ENCODE measurements around the gene PCDHGA9. TPM values are rescaled to one million over a fixed set of nuclear protein-coding genes. Genes with fewer than 3 reads are reported as not detected.
A peak's percentile ranks its signal among the peaks of the same experiment; 100 is the strongest.
"Not testable (repeated sequence)": the region's sequence is repeated elsewhere in the genome, so short reads cannot be mapped to it uniquely, and the experiment has no call there.

Gene PCDHGA9
- total and polyA plus RNA-seq, 5 experiments from 2014 or later = 0.13 to 0.19 (median 0.14) TPM; not detected in 2

- ATAC-seq = no peak
- H3K4me3 Mint-ChIP-seq = peak overlapping the region in 1 of 10 donors; percentile 42
- peak overlapping the region in 1 of 10 donors; percentile 40 for H3K27ac Mint-ChIP-seq
- H3K4me1 Mint-ChIP-seq = peaks cover 0 to 14% (median 5%) of the 10 kb centered on the region in 4 donors
- POLR2A ChIA-PET = no interaction called here
- peaks cover 49 to 91% (median 73%) of the 10 kb centered on the region in 5 donors for H3K27me3 Mint-ChIP-seq
- H3K36me3 Mint-ChIP-seq = peaks cover 30 to 64% (median 35%) of the 10 kb centered on the region in 3 donors
- DNase-seq = no peak
- peaks cover 0 to 87% (median 36%) of the 10 kb centered on the region in 9 donors for H3K9me3 Mint-ChIP-seq
Measured at GRCh38 chr5:141422742-141423291, 20.2 kb downstream of the PCDHGA9 start.

GRCh38 chr5:141427783-141428426 is 25.3 kb downstream of the PCDHGA9 start:
- peaks cover 46 to 82% (median 59%) of the 10 kb centered on the region in 5 donors for H3K27me3 Mint-ChIP-seq
- no peak overlapping the region for H3K27ac Mint-ChIP-seq
- H3K4me3 Mint-ChIP-seq = peak overlapping the region in 1 of 10 donors; percentile 56
- ATAC-seq (no peak), DNase-seq (no peak)
- peaks cover 3 to 9% (median 7%) of the 10 kb centered on the region in 4 donors for H3K4me1 Mint-ChIP-seq
- H3K36me3 Mint-ChIP-seq = peaks cover 18 to 57% (median 28%) of the 10 kb centered on the region in 3 donors
- POLR2A ChIA-PET = no interaction called here
- peaks cover 16 to 77% (median 30%) of the 10 kb centered on the region in 9 donors for H3K9me3 Mint-ChIP-seq

- Mint-ChIP-seq H3K4me3 (peak within 1 kb of the TSS; percentile 42 to 81 (median 70)), H3K4me1 (peaks cover 3 to 9% (median 7%) of the 10 kb centered on the region in 4 donors), H3K27me3 (peaks cover 45 to 81% (median 57%) of the 10 kb centered on the region in 5 donors), H3K9me3 (peaks cover 16 to 79% (median 34%) of the 10 kb centered on the region in 9 donors), H3K36me3 (peaks cover 22 to 63% (median 35%) of the 10 kb centered on the region in 3 donors), H3K27ac (peak within 1 kb of the TSS in 3 of 10 donors; percentile 25 to 87 (median 61))
- DNase-seq (no peak), ATAC-seq (peak in 1 of 2 donors; percentile 57)
- POLR2A ChIA-PET = no interaction called here
Measured at GRCh38 chr5:141430332-141431113, 27.9 kb downstream of the PCDHGA9 start, which contains the start of gene PCDHGA12. PCDHGA12 (plus strand) TSS chr5:141430507; CDS start chr5:141430760, 253 bp downstream.

- Mint-ChIP-seq H3K27ac (peak overlapping the region in 1 of 10 donors; percentile 87), H3K27me3 (peaks cover 42 to 81% (median 57%) of the 10 kb centered on the region in 5 donors), H3K4me1 (peaks cover 3 to 9% (median 7%) of the 10 kb centered on the region in 4 donors), H3K9me3 (peaks cover 14 to 74% (median 36%) of the 10 kb centered on the region in 9 donors), H3K36me3 (peaks cover 22 to 58% (median 31%) of the 10 kb centered on the region in 3 donors), H3K4me3 (peak overlapping the region in 9 of 10 donors; percentile 4 to 81 (median 59))
- POLR2A ChIA-PET = no interaction called here
- ATAC-seq = peak in 1 of 2 donors; percentile 17
- no peak for DNase-seq
Measured at GRCh38 chr5:141431286-141431685, 28.7 kb downstream of the PCDHGA9 start.

GRCh38 chr5:141432308-141432707 is 29.7 kb downstream of the PCDHGA9 start:
- peak overlapping the region in 1 of 10 donors; percentile 66 for H3K4me3 Mint-ChIP-seq
- H3K27me3 Mint-ChIP-seq = peaks cover 33 to 81% (median 59%) of the 10 kb centered on the region in 5 donors
- peak overlapping the region in 1 of 10 donors; percentile 87 for H3K27ac Mint-ChIP-seq
- H3K4me1 Mint-ChIP-seq, DNase-seq, ATAC-seq, POLR2A ChIA-PET: not testable (repeated sequence)
- peaks cover 12 to 63% (median 36%) of the 10 kb centered on the region in 9 donors for H3K9me3 Mint-ChIP-seq
- peaks cover 22 to 53% (median 37%) of the 10 kb centered on the region in 3 donors for H3K36me3 Mint-ChIP-seq

- H3K27me3 Mint-ChIP-seq = peaks cover 33 to 81% (median 56%) of the 10 kb centered on the region in 5 donors
- peaks cover 12 to 62% (median 36%) of the 10 kb centered on the region in 9 donors for H3K9me3 Mint-ChIP-seq
- ATAC-seq, H3K4me1 Mint-ChIP-seq, H3K27ac Mint-ChIP-seq, POLR2A ChIA-PET, DNase-seq: not testable (repeated sequence)
- H3K36me3 Mint-ChIP-seq = peaks cover 22 to 53% (median 40%) of the 10 kb centered on the region in 3 donors
- H3K4me3 Mint-ChIP-seq = peak overlapping the region in 2 of 10 donors; percentile 28 to 47
Measured at GRCh38 chr5:141432726-141433125, 30.1 kb downstream of the PCDHGA9 start.

- no peak for ATAC-seq
- H3K27ac Mint-ChIP-seq = no peak overlapping the region
- H3K27me3 Mint-ChIP-seq = peaks cover 30 to 70% (median 47%) of the 10 kb centered on the region in 5 donors
- H3K9me3 Mint-ChIP-seq = peaks cover 9 to 54% (median 33%) of the 10 kb centered on the region in 9 donors
- H3K36me3 Mint-ChIP-seq = peaks cover 20 to 46% (median 37%) of the 10 kb centered on the region in 3 donors
- no peak overlapping the region for H3K4me3 Mint-ChIP-seq
- POLR2A ChIA-PET = no interaction called here
- H3K4me1 Mint-ChIP-seq = peaks cover 3 to 9% (median 7%) of the 10 kb centered on the region in 4 donors
- DNase-seq = no peak
Measured at GRCh38 chr5:141434006-141434405, 31.4 kb downstream of the PCDHGA9 start.

- POLR2A ChIA-PET = no interaction called here
- no peak overlapping the region for H3K27ac Mint-ChIP-seq
- H3K36me3 Mint-ChIP-seq = peaks cover 8 to 32% (median 18%) of the 10 kb centered on the region in 3 donors
- peaks cover 0 to 44% (median 24%) of the 10 kb centered on the region in 9 donors for H3K9me3 Mint-ChIP-seq
- ATAC-seq = no peak
- H3K4me1 Mint-ChIP-seq = no peaks in the 10 kb centered on the region
- H3K4me3 Mint-ChIP-seq = no peak overlapping the region
- H3K27me3 Mint-ChIP-seq = peaks cover 19 to 60% (median 35%) of the 10 kb centered on the region in 5 donors
- no peak for DNase-seq
Measured at GRCh38 chr5:141437221-141437620, 34.6 kb downstream of the PCDHGA9 start.

GRCh38 chr5:141439411-141440141 is 37.0 kb downstream of the PCDHGA9 start:
- peaks cover under 1 to 19% (median 10%) of the 10 kb centered on the region in 3 donors for H3K36me3 Mint-ChIP-seq
- H3K4me3 Mint-ChIP-seq = no peak overlapping the region
- POLR2A ChIA-PET = no interaction called here
- ATAC-seq = no peak
- no peak for DNase-seq
- H3K27me3 Mint-ChIP-seq = peaks cover 14 to 48% (median 16%) of the 10 kb centered on the region in 5 donors
- no peak overlapping the region for H3K27ac Mint-ChIP-seq
- peaks cover 0 to 30% (median 10%) of the 10 kb centered on the region in 9 donors for H3K9me3 Mint-ChIP-seq
- no peaks in the 10 kb centered on the region for H3K4me1 Mint-ChIP-seq

GRCh38 chr5:141440341-141440740 is 37.8 kb downstream of the PCDHGA9 start:
- DNase-seq (no peak), ATAC-seq (no peak)
- peaks cover 0 to 26% (median 9%) of the 10 kb centered on the region in 9 donors for H3K9me3 Mint-ChIP-seq
- POLR2A ChIA-PET = no interaction called here
- peaks cover 14 to 47% (median 17%) of the 10 kb centered on the region in 5 donors for H3K27me3 Mint-ChIP-seq
- no peak overlapping the region for H3K27ac Mint-ChIP-seq
- no peak overlapping the region for H3K4me3 Mint-ChIP-seq
- no peaks in the 10 kb centered on the region for H3K4me1 Mint-ChIP-seq
- H3K36me3 Mint-ChIP-seq = peaks cover 0 to 17% (median 12%) of the 10 kb centered on the region in 3 donors

GRCh38 chr5:141441571-141442170 is 39.1 kb downstream of the PCDHGA9 start:
- peaks cover 0 to 21% (median 10%) of the 10 kb centered on the region in 3 donors for H3K36me3 Mint-ChIP-seq
- ATAC-seq (no peak), DNase-seq (no peak)
- POLR2A ChIA-PET = no interaction called here
- H3K27ac Mint-ChIP-seq = no peak overlapping the region
- no peaks in the 10 kb centered on the region for H3K4me1 Mint-ChIP-seq
- H3K9me3 Mint-ChIP-seq = peaks cover 0 to 21% (median 9%) of the 10 kb centered on the region in 9 donors
- no peak overlapping the region for H3K4me3 Mint-ChIP-seq
- H3K27me3 Mint-ChIP-seq = peaks cover 17 to 47% (median 19%) of the 10 kb centered on the region in 5 donors

All from naive thymus-derived CD8-positive, alpha-beta T cell (primary cell).